Measurements from ENCODE around the gene DLG2.

GRCh38 chr11:84607975-84608836 lies 1018.9 kb downstream of the DLG2 start:
- TF ChIP-seq CTCF (IDR thresholded peaks at IDR 0.05 in 2 of 3, conservative IDR thresholded peaks at IDR 0.05 in 1 of 3; ENCODE audit: insufficient read depth in 2 of 3, low read depth in 1 of 3, low read length in 3 of 3) (no peak), CHD1 (IDR thresholded peaks at IDR 0.05; ENCODE audit: low read length) (no peak), E2F6 (IDR thresholded peaks at IDR 0.05; ENCODE audit: borderline replicate concordance in 1 of 2, extremely low read depth in 1 of 2, insufficient read depth in 1 of 2, insufficient read length in 1 of 2, low read depth in 1 of 2, low read length in 1 of 2, poor library complexity in 1 of 2, severe bottlenecking in 1 of 2) (no peak), SP2 (IDR thresholded peaks at IDR 0.05; ENCODE audit: extremely low read depth, low read depth, low read length, poor library complexity, severe bottlenecking) (no peak), BCOR (IDR thresholded peaks at IDR 0.05) (no peak), ZBTB11 (CRISPR knock-in tag; IDR thresholded peaks at IDR 0.05) (no peak), CREM (IDR thresholded peaks at IDR 0.05; ENCODE audit: low read depth) (no peak), PML (IDR thresholded peaks at IDR 0.05; ENCODE audit: low read length) (no peak), KLF13 (tag; IDR thresholded peaks at IDR 0.05; ENCODE audit: borderline replicate concordance, low read depth) (no peak), ZNF449 (CRISPR knock-in tag; IDR thresholded peaks at IDR 0.05) (no peak), USF1 (CRISPR knock-in tag; IDR thresholded peaks at IDR 0.05) (no peak), EP300 (IDR thresholded peaks at IDR 0.05; ENCODE audit: low read length) (no peak), SMAD1 (IDR thresholded peaks at IDR 0.05; ENCODE audit: low read depth, low read length, partially characterized antibody) (no peak), PRPF4 (IDR thresholded peaks at IDR 0.05; ENCODE audit: insufficient read depth, low read depth, low read length, poor library complexity, severe bottlenecking) (no peak)

Measured in K562 (cell line).